Psoas muscle (tissue), 8 donors: ENCODE measurements around the gene ATG7. TPM values are rescaled to one million over a fixed set of nuclear protein-coding genes. Genes with fewer than 3 reads are reported as not detected.
"Not testable (repeated sequence)": the region's sequence is repeated elsewhere in the genome, so short reads cannot be mapped to it uniquely, and the experiment has no call there.

Experiments
- ATAC-seq, 4 donors: fragments of 200-7000 bp; cut with Tn5 transposase; one replicate each; pipeline ENCODE4 v1.9.1; 2020; ENCODE audit warnings: moderate library complexity in 3 of 4, mild to moderate bottlenecking in 2 of 4
- DNase-seq, 2 donors: peaks; one replicate each; pipeline ENCODE4 v3.0.0-alpha.2; 2020
- H3K27ac ChIP-seq: fragments of 200-600 bp; one replicate; pipeline ENCODE4 v1.8.0; 2022
- H3K27me3 ChIP-seq, 3 donors: fragments of 200-600 bp in 1 of 3; one replicate each; pipeline versions ENCODE4 v1.6.1 to v1.8.0; 2013 to 2022; ENCODE audit warnings: low read length in 2 of 3, mild to moderate bottlenecking in 2 of 3, moderate library complexity in 1 of 3; ENCODE audit not compliant: insufficient read depth in 3 of 3
- H3K36me3 ChIP-seq, 2 donors: fragments of 200-600 bp in 1 of 2; one replicate each; pipeline versions ENCODE4 v1.6.1 to v1.8.0; 2013 to 2022; ENCODE audit warnings: low read depth in 1 of 2, mild to moderate bottlenecking in 1 of 2, moderate library complexity in 1 of 2; ENCODE audit not compliant: insufficient read depth in 1 of 2
- H3K4me1 ChIP-seq: fragments of 200-600 bp; one replicate; pipeline ENCODE4 v1.8.0; 2022
- H3K4me3 ChIP-seq: fragments of 200-600 bp; one replicate; pipeline ENCODE4 v1.8.0; 2022; ENCODE audit warnings: mild to moderate bottlenecking
- H3K9me3 ChIP-seq: fragments of 200-600 bp; one replicate; pipeline ENCODE4 v1.8.0; 2022
- CTCF ChIP-seq: fragments of 200-600 bp; IDR thresholded peaks from one replicate; pipeline ENCODE4 v1.8.0; 2022; ENCODE audit warnings: antibody characterized with exemption
- WGBS, 3 donors: extraction: QIAGEN DNeasy Blood & Tissue Kit; methylation state at CpG; one replicate each; pipeline versions ENCODE4 v1.1.6 to v1.1.7; 2013; 5-methylcytosine and 5-hydroxymethylcytosine counted together
- intact Hi-C, 2 donors: fragments of 100-400 bp; cut with DNase I; formaldehyde crosslinking; loops; one replicate each; pipeline versions ENCODE4 v1.11.0 to v1.14.2; 2022
- polyA plus RNA-seq, 3 donors: library from polyadenylated mRNA; stranded (reverse); fragments of 200-250 nt; gene quantifications; one replicate each; pipeline ENCODE4 v1.2.3, GENCODE V29; 2013
- total RNA-seq, 4 donors: library from RNA; stranded (reverse); fragmentation: NEBNext Ultra II Directional in 2 of 4; extraction: Animal tissue kit (Norgen Biotek cat#: 25700) in 2 of 4; gene quantifications; one replicate each; pipeline versions ENCODE4 v1.2.1 to v1.2.4, GENCODE V29; 2021 to 2023
- donor health status: healthy with polysubstance abuse.
- donor health status: DM: no; HTN: no; CAD: no; lungs with moderate emphysema.
- donor health status: Bipolar disorder and iron deficiency.
- donor health status: healthy.
- donor health status: DM: yes; HTN: yes; CAD: no.
- donor health status: DM: no; HTN: no; CAD: no.
- donor health status: DM: no; HTN: no; CAD: no.
- donor health status: DM: yes; HTN: yes; CAD: no.

The ATG7 gene
- total and polyA plus RNA-seq, 7 donors, result 5.9 to 15.0 (median 13.5) TPM

GRCh38 chr3:11499144-11499543 lies 226.9 kb downstream of the ATG7 start:
- ATAC-seq, result peak in 2 of 4 donors; percentile 32 to 43
- intact Hi-C loops, result no loop called here

DNA sequence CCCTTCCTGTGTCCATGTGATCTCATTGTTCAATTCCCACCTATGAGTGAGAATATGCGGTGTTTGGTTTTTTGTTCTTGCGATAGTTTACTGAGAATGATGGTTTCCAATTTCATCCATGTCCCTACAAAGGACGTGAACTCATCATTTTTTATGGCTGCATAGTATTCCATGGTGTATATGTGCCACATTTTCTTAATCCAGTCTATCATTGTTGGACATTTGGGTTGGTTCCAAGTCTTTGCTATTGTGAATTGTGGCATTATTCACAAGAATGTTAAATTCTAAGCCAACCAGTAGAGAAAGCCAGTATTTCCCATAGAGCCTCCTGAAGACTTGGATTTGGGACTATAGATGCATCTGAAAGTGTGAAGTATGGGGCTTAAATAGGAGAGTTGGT lies 230.2 kb downstream of the ATG7 start:
- DNase-seq, H3K27me3 ChIP-seq, H3K9me3 ChIP-seq, H3K4me1 ChIP-seq, H3K36me3 ChIP-seq, intact Hi-C loops, H3K27ac ChIP-seq, ATAC-seq, H3K4me3 ChIP-seq: not testable (repeated sequence)
- WGBS, 3 donors, result no CpG with 5 or more reads among the region's 3 CpGs

More at GRCh38 chr3:11499144-11499543, 226.9 kb downstream of the ATG7 start:
- H3K4me1 ChIP-seq, result peaks cover 16% of the 10 kb centered on the region
- no peaks in the 10 kb centered on the region for H3K27me3 ChIP-seq
- TF ChIP-seq CTCF, result no peak
- no peak overlapping the region for H3K4me3 ChIP-seq
- no peaks in the 10 kb centered on the region for H3K36me3 ChIP-seq
- no peak overlapping the region for H3K27ac ChIP-seq
- no peak for DNase-seq
- no peaks in the 10 kb centered on the region for H3K9me3 ChIP-seq
- WGBS, 3 donors, result 80 to 87% (median 86%) methylated on average over 6 of the region's 6 CpGs

DNA sequence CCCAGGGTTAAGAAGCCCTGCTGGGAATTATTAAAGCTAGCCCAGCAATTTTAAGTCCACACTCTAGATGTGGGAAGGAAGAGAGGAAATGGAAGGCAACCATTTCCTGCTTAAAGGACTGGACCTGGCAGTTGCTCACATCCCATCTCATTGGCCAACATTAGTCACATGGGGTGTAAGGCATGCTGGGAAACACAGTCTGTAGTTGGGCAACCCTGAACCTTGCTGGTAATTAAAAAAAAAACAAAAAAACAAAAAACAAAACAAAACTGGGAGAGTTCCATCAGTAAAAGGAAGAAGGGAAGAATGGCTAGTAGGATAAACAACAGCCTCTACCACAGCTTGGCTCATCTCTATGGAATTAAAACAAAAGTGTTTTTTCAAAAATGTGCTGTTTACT lies 235.5 kb downstream of the ATG7 start:
- Histone ChIP-seq H3K4me1 (peaks cover 31% of the 10 kb centered on the region), H3K4me3 (no peak overlapping the region), H3K9me3 (no peaks in the 10 kb centered on the region), H3K27me3 (no peaks in the 10 kb centered on the region), H3K36me3 (no peaks in the 10 kb centered on the region), H3K27ac (peak overlapping the region; percentile 85)
- ATAC-seq (no peak), DNase-seq (no peak)
- intact Hi-C loops, result loop anchor here in 1 of 2 donors (5.0 kb wide), 1 partner anchor 35 kb away; no protein-coding TSS in a partner anchor
- TF ChIP-seq CTCF, result no peak

GRCh38 chr3:11508346-11509172 lies 236.4 kb downstream of the ATG7 start:
- peak in 1 of 4 donors; percentile 15 for ATAC-seq
- WGBS, 3 donors, result 33 to 56% (median 40%) methylated on average over 5 of the region's 5 CpGs
- Histone ChIP-seq H3K4me3 (peak overlapping the region; percentile 1), H3K27ac (peak overlapping the region; percentile 85), H3K36me3 (no peaks in the 10 kb centered on the region), H3K4me1 (peaks cover 32% of the 10 kb centered on the region), H3K9me3 (no peaks in the 10 kb centered on the region), H3K27me3 (no peaks in the 10 kb centered on the region)
- DNase-seq, result no peak
- intact Hi-C loops, result loop anchor here in 1 of 2 donors (5.0 kb wide), 1 partner anchor 36 kb away; no protein-coding TSS in a partner anchor
- no peak for TF ChIP-seq CTCF

DNA sequence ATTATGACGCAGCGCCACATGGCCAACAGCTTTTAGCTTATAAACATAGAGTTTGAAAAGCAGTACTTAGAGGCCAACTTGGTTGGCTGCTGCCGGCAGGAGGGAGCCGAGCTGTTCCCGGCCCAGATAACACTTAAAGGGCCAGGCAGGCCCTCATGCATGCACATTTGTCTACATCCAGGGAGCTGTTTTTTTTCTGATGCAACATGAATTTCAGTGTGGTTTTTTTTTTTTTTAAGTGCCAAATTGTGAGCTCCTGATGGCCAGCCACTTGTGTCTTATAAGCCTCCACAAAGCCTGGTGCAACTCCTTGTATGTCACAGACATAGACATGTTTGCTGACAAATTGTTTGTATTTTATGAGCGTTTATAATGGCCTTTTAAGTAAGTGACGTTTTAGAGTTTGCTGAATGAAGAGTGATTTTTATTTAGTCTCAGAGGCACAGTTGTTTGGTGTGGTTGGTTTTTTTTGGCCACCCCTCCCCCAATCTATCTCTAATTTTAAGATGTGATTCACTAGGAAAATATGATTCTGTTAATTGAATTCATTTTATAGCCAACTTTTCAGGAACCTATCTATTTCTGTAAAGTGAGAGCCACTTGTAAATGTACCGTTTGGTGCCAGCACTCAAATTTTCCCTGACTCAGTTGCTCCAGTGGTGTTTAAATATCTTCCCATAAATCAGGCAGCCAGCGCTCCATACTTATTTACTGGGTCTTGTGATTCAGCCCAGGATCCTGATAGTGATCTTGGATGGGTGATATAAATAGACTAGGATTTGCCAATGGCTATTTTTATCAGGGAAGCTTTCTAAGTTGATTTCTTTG lies 237.2 kb downstream of the ATG7 start:
- WGBS, 3 donors, result 5 to 17% (median 9%) methylated on average over 9 of the region's 9 CpGs
- peak; percentile 14 for TF ChIP-seq CTCF
- intact Hi-C loops, result loop anchor here in 1 of 2 donors (5.0 kb wide), 1 partner anchor 37 kb away; no protein-coding TSS in a partner anchor
- ATAC-seq (peak; percentile 73 to 91 (median 83)), DNase-seq (peak; percentile 52 to 65)
- peak overlapping the region; percentile 3 for H3K4me3 ChIP-seq
- H3K4me1 ChIP-seq, result peaks cover 37% of the 10 kb centered on the region
- no peaks in the 10 kb centered on the region for H3K27me3 ChIP-seq
- no peaks in the 10 kb centered on the region for H3K9me3 ChIP-seq
- H3K27ac ChIP-seq, result peak overlapping the region; percentile 85
- H3K36me3 ChIP-seq, result no peaks in the 10 kb centered on the region
